ENCODE data around the gene OR1E1.
"Not testable (repeated sequence)": the region's sequence is repeated elsewhere in the genome, so short reads cannot be mapped to it uniquely, and the experiment has no call there.

Gene OR1E1

DNA sequence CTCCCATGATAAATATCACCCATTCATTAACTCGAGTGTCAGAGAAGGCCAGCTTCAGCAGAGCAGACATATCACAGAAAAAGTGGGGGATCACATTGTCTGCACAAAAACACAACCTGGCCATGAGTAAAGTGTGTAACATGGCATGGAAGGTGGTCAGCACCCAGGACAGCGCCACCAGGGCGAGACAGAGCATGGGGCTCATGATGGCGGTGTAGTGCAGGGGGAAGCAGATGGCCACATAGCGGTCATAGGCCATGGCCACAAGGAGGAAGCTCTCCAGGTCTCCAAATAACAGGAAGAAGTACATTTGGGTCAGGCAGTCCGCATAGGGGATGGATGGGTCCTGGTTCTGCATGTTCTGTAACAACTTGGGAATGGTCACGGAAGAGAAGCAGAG, 409 bp downstream of the OR1E1 start:
- not testable (repeated sequence) for H3K4me3 ChIP-seq (ENCODE audit: low read depth, low read length); H3K36me3 ChIP-seq (ENCODE audit: control insufficient read depth, insufficient read depth, low read length); H3K4me1 ChIP-seq (ENCODE audit: control insufficient read depth, insufficient read depth, low read length); H3K9ac ChIP-seq (ENCODE audit: low read depth, low read length); H3K27me3 ChIP-seq (ENCODE audit: control insufficient read depth, insufficient read depth, low read length); H3K9me3 ChIP-seq (ENCODE audit: control insufficient read depth, insufficient read depth, low read length)

DNA sequence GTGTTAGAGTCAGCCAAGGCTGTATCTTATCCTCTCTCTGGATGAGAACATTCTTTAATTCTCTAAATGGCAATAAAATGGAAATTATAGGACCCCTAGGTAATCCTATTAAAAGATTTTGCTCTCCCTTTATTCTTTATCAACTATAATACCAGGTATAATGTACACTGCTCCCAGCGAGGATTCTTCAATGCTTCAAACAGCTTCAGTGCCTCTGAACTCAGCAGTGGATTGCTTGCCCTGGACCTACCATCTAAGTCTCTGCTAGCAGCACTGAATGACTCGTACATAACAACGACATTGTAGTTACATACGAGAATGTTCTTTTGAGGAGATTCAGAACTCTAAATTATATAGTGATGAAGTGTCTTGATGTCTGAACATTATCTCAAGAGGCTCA, 8.4 kb downstream of the OR1E1 start:
- no peak overlapping the region for H3K9ac ChIP-seq (ENCODE audit: low read depth, low read length)
- H3K36me3 ChIP-seq (ENCODE audit: control insufficient read depth, insufficient read depth, low read length) = no peaks in the 10 kb centered on the region
- no peak overlapping the region for H3K4me3 ChIP-seq (ENCODE audit: low read depth, low read length)
- H3K9me3 ChIP-seq (ENCODE audit: control insufficient read depth, insufficient read depth, low read length) = no peaks in the 10 kb centered on the region
- no peaks in the 10 kb centered on the region for H3K4me1 ChIP-seq (ENCODE audit: control insufficient read depth, insufficient read depth, low read length)
- peaks cover 13% of the 10 kb centered on the region for H3K27me3 ChIP-seq (ENCODE audit: control insufficient read depth, insufficient read depth, low read length)

DNA sequence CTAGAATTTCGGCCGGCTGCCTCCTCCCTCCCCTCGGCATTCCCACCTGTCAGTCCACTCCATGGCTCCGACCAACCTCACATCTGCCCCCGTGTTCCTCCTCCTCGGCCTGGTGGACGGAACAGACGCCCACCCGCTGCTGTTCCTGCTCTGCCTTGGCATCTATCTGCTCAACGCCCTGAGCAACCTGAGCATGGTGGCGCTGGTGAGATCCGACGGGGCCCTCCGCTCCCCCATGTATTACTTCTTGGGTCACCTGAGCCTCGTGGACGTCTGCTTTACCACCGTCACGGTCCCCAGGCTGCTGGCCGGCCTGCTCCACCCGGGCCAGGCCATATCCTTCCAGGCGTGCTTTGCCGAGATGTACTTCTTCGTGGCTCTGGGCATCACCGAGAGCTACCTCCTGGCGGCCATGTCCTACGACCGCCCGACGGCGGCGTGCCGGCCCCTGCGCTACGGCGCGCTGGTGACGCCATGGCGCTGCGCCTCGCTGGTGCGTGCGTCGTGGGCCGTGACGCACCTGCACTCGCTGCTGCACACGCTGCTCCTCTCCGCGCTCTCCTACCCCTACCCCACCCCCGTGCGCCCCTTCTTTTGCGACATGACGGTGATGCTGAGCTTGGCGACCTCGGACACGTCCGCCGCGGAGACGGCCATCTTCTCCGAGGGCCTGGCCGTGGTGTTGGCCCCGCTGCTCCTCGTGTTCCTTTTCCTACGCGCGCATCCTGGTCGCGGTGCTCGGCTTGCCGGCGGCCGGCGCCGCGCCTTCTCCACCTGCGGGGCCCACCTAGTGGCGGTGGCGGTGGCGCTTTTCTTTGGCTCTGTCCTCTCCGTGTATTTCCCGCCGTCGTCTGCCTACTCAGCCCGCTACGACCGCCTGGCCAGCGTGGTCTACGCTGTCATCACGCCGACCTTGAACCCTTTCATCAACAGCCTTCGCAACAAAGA, 12.1 kb downstream of the OR1E1 start, which contains the start of gene OR3A2:
Gene OR3A2 (minus strand): TSS at position 440 of the 948 bp plus-strand sequence.
- no peaks in the 10 kb centered on the region for H3K9me3 ChIP-seq (ENCODE audit: control insufficient read depth, insufficient read depth, low read length)
- H3K9ac ChIP-seq (ENCODE audit: low read depth, low read length) = no peak within 1 kb of the TSS
- no peaks in the 10 kb centered on the region for H3K4me1 ChIP-seq (ENCODE audit: control insufficient read depth, insufficient read depth, low read length)

DNA sequence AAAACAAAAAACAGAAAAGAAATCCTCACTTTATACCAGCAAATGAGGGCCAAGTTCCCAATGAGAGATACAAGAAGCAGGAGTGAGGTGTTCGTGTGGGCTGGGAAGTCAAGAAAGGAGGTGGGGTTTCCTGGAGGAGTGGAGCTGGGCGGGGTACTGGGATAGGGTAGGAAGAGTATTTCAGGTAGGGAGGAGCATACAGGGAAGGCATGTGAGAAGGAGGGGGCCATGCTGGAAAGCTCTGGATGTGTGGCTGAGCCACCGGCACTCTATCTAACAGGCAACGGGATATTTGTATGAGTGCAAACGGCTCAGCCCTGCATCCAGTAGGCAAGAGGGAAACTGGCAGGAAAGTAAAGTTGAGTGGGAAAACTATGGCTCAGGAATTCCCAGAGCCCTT, 16.3 kb downstream of the OR1E1 start:
- Histone ChIP-seq H3K9ac (ENCODE audit: low read depth, low read length) (no peak overlapping the region), H3K4me1 (ENCODE audit: control insufficient read depth, insufficient read depth, low read length) (no peaks in the 10 kb centered on the region), H3K9me3 (ENCODE audit: control insufficient read depth, insufficient read depth, low read length) (no peaks in the 10 kb centered on the region), H3K4me3 (ENCODE audit: low read depth, low read length) (no peak overlapping the region), H3K36me3 (ENCODE audit: control insufficient read depth, insufficient read depth, low read length) (no peaks in the 10 kb centered on the region), H3K27me3 (ENCODE audit: control insufficient read depth, insufficient read depth, low read length) (peaks cover 12% of the 10 kb centered on the region)

More for the DNA sequence above, 12.1 kb downstream of the OR1E1 start, which contains the start of gene OR3A2:
- Histone ChIP-seq H3K27me3 (ENCODE audit: control insufficient read depth, insufficient read depth, low read length) (peaks cover 13% of the 10 kb centered on the region), H3K36me3 (ENCODE audit: control insufficient read depth, insufficient read depth, low read length) (no peaks in the 10 kb centered on the region), H3K4me3 (ENCODE audit: low read depth, low read length) (peak within 1 kb of the TSS; percentile 41)

DNA sequence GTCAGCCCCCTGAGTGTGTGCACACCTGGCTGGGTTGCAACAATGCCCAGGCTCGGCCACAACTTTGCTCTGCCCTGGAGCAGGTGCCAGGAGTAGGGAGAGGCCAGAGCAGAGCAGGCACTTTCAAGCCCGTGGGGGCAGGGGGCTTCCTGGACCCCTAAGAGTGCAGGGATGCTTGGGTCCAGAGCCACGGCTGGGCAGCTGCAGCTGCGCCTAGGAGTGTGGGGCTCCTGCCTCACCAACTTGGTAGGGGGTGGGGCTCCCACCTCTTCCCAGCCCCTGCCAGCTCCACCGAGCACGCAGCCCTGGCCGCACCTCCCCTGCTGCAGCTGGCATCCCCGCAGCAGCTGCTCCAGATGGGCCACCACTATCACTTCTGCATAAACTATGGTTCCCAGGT, 19.9 kb downstream of the OR1E1 start:
- Histone ChIP-seq H3K27me3 (ENCODE audit: control insufficient read depth, insufficient read depth, low read length) (no peaks in the 10 kb centered on the region), H3K36me3 (ENCODE audit: control insufficient read depth, insufficient read depth, low read length) (no peaks in the 10 kb centered on the region), H3K4me1 (ENCODE audit: control insufficient read depth, insufficient read depth, low read length) (no peaks in the 10 kb centered on the region), H3K4me3 (ENCODE audit: low read depth, low read length) (no peak overlapping the region), H3K9me3 (ENCODE audit: control insufficient read depth, insufficient read depth, low read length) (peaks cover 10% of the 10 kb centered on the region), H3K9ac (ENCODE audit: low read depth, low read length) (no peak overlapping the region)

GRCh38 chr17:3371167-3371566, 27.0 kb downstream of the OR1E1 start:
- not testable (repeated sequence) for H3K4me3 ChIP-seq (ENCODE audit: low read depth, low read length); H3K9ac ChIP-seq (ENCODE audit: low read depth, low read length); H3K9me3 ChIP-seq (ENCODE audit: control insufficient read depth, insufficient read depth, low read length); H3K27me3 ChIP-seq (ENCODE audit: control insufficient read depth, insufficient read depth, low read length); H3K4me1 ChIP-seq (ENCODE audit: control insufficient read depth, insufficient read depth, low read length); H3K36me3 ChIP-seq (ENCODE audit: control insufficient read depth, insufficient read depth, low read length)

Measured in iPS-15b (cell line).